CD4-positive, alpha-beta T cell (primary cell): ENCODE data around the gene SND1. TPM values are rescaled to one million over a fixed set of nuclear protein-coding genes. Genes with fewer than 3 reads are reported as not detected.

Source experiments
- ATAC-seq: fragments of 200-7000 bp; cut with Tn5 transposase; one replicate; pipeline ENCODE4 v1.10.0; 2022; ENCODE audit warnings: mild to moderate bottlenecking; ENCODE audit not compliant: poor library complexity
- CTCF ChIA-PET: fragments of 350-600 bp; sonication (Branson Sonifier 250); formaldehyde crosslinking; loops from one replicate; lab custom pipeline; 2021; ENCODE audit warnings: antibody characterized with exemption, inconsistent platforms; lab: Charles Lee
- POLR2A ChIA-PET: fragments of 350-600 bp; sonication (Branson Sonifier 250); formaldehyde crosslinking; loops from one replicate; lab custom pipeline; 2021; ENCODE audit warnings: antibody characterized with exemption, inconsistent platforms; lab: Charles Lee
- DNase-seq, 14 experiments: peaks; one replicate each; pipeline ENCODE4 v3.0.0-alpha.2; 2013 to 2020; ENCODE audit warnings: mixed read lengths in 2 of 14
- H3K27ac ChIP-seq, 2 donors: one replicate each; pipeline versions ENCODE4 v1.5.1 to v1.7.0; 2013; ENCODE audit warnings: low read length in 2 of 2, low read depth in 1 of 2, mild to moderate bottlenecking in 1 of 2
- H3K27me3 ChIP-seq, 2 experiments: 1 replicate in 1 of 2; 2 replicates in 1 of 2; pipeline versions ENCODE4 v1.6.1 to v1.7.0; 2013; ENCODE audit warnings: low read length in 2 of 2, control low read depth in 1 of 2, mild to moderate bottlenecking in 1 of 2, moderate library complexity in 1 of 2; ENCODE audit not compliant: insufficient read depth in 2 of 2, control insufficient read depth in 1 of 2
- H3K36me3 ChIP-seq: one replicate; pipeline ENCODE4 v1.6.1; 2013; ENCODE audit warnings: low read length, control low read depth; ENCODE audit not compliant: insufficient read depth
- H3K4me1 ChIP-seq: one replicate; pipeline ENCODE4 v1.6.1; 2013; ENCODE audit warnings: low read length, control low read depth; ENCODE audit not compliant: insufficient read depth
- H3K4me3 ChIP-seq: one replicate; pipeline ENCODE4 v1.5.1; 2013; ENCODE audit warnings: mild to moderate bottlenecking, low read length, moderate library complexity
- H3K9me3 ChIP-seq, 2 experiments: 1 replicate in 1 of 2; 2 replicates in 1 of 2; pipeline versions ENCODE4 v1.6.1 to v1.7.0; 2013; ENCODE audit warnings: low read length in 2 of 2, mild to moderate bottlenecking in 2 of 2, control low read depth in 1 of 2, moderate library complexity in 1 of 2; ENCODE audit not compliant: control insufficient read depth in 1 of 2, insufficient read depth in 1 of 2
- H3K27ac Mint-ChIP-seq: one replicate; pipeline ENCODE4 v1.8.0; 2020; ENCODE audit warnings: mixed read lengths
- H3K27me3 Mint-ChIP-seq: one replicate; pipeline ENCODE4 v1.8.0; 2021; ENCODE audit warnings: mixed read lengths
- H3K36me3 Mint-ChIP-seq: one replicate; pipeline ENCODE4 v1.8.0; 2021; ENCODE audit warnings: low read depth, mixed read lengths
- H3K4me1 Mint-ChIP-seq: one replicate; pipeline ENCODE4 v1.8.0; 2021; ENCODE audit warnings: low read depth, mixed read lengths
- H3K4me3 Mint-ChIP-seq: one replicate; pipeline ENCODE4 v1.8.0; 2020; ENCODE audit warnings: mild to moderate bottlenecking, mixed read lengths
- H3K9me3 Mint-ChIP-seq: one replicate; pipeline ENCODE4 v1.8.0; 2020; ENCODE audit warnings: mixed read lengths
- CTCF ChIP-seq: fragments of 200-600 bp; IDR thresholded peaks from one replicate; pipeline ENCODE4 v1.8.0; 2022; ENCODE audit warnings: antibody characterized with exemption, mild to moderate bottlenecking
- intact Hi-C, 2 experiments: fragments of 100-400 bp; cut with DNase I in 1 of 2; cut with micrococcal nuclease in 1 of 2; formaldehyde crosslinking; loops; one replicate each; pipeline versions ENCODE4 v1.15.1 to v1.9.0; 2023 to 2025; cut with DNase I, micrococcal nuclease
- total RNA-seq, 174 experiments: library from RNA in 2 of 174; stranded (reverse) in 2 of 174; gene quantifications; one replicate each; pipeline ENCODE4 v1.2.3 and lab custom pipeline; 2021 to 2026

SND1 gene
- total RNA-seq, 2 experiments from 2014 or later = 104 to 113 TPM

- H3K27ac ChIP-seq = no peak overlapping the region
- Mint-ChIP-seq H3K27ac (no peak overlapping the region), H3K36me3 (no peaks in the 10 kb centered on the region), H3K4me3 (no peak overlapping the region), H3K9me3 (no peaks in the 10 kb centered on the region), H3K27me3 (no peaks in the 10 kb centered on the region), H3K4me1 (peaks cover 79% of the 10 kb centered on the region)
- H3K4me1 ChIP-seq = peaks cover 46% of the 10 kb centered on the region
- no peak overlapping the region for H3K4me3 ChIP-seq
- intact Hi-C loops = loop anchor here (5.0 kb wide), 1 partner anchor 50 kb away; no protein-coding TSS in a partner anchor
- no peaks in the 10 kb centered on the region for H3K36me3 ChIP-seq
- H3K27me3 ChIP-seq = no peaks in the 10 kb centered on the region
- ATAC-seq (no peak), DNase-seq (no peak)
- POLR2A ChIA-PET = no interaction called here
- CTCF ChIA-PET = no interaction called here
- no peaks in the 10 kb centered on the region for H3K9me3 ChIP-seq
- no peak for TF ChIP-seq CTCF
These were observed 404.9 kb downstream of the SND1 start for GRCh38 chr7:128056901-128057300.

- intact Hi-C loops = loop anchor here (5.0 kb wide), 1 partner anchor 49 kb away; no protein-coding TSS in a partner anchor
- peak overlapping the region; percentile 50 for H3K27ac Mint-ChIP-seq
- no peaks in the 10 kb centered on the region for H3K36me3 Mint-ChIP-seq
- no peak for TF ChIP-seq CTCF
- no peaks in the 10 kb centered on the region for H3K9me3 ChIP-seq
- no peak for DNase-seq
- ChIA-PET CTCF (no interaction called here), POLR2A (interaction anchor here (0.8 to 2.8 kb wide), 4 partner anchors 11 to 78 kb away, joined by 3 to 14 read pairs (median 8); no protein-coding TSS in a partner anchor)
- H3K4me1 Mint-ChIP-seq = peaks cover 75% of the 10 kb centered on the region
- ATAC-seq = no peak
- H3K4me3 ChIP-seq = no peak overlapping the region
- no peaks in the 10 kb centered on the region for H3K27me3 Mint-ChIP-seq
- no peaks in the 10 kb centered on the region for H3K36me3 ChIP-seq
- no peak overlapping the region for H3K27ac ChIP-seq
- H3K27me3 ChIP-seq = no peaks in the 10 kb centered on the region
- no peaks in the 10 kb centered on the region for H3K9me3 Mint-ChIP-seq
- H3K4me1 ChIP-seq = peaks cover 37% of the 10 kb centered on the region
- H3K4me3 Mint-ChIP-seq = peak overlapping the region; percentile 4
These were observed 405.9 kb downstream of the SND1 start for GRCh38 chr7:128057909-128058308.

- no peaks in the 10 kb centered on the region for H3K27me3 ChIP-seq
- Mint-ChIP-seq H3K36me3 (no peaks in the 10 kb centered on the region), H3K27me3 (no peaks in the 10 kb centered on the region), H3K27ac (peak overlapping the region; percentile 50), H3K4me1 (peaks cover 73% of the 10 kb centered on the region), H3K9me3 (no peaks in the 10 kb centered on the region), H3K4me3 (peak overlapping the region; percentile 36)
- DNase-seq (peak in 6 of 14 experiments; percentile 3 to 72 (median 43)), ATAC-seq (peak; percentile 87)
- H3K27ac ChIP-seq = no peak overlapping the region
- POLR2A ChIA-PET = interaction anchor here (1.0 to 2.8 kb wide), 7 partner anchors 9 to 50 kb away, joined by 3 to 14 read pairs (median 4); no protein-coding TSS in a partner anchor
- no peak overlapping the region for H3K4me3 ChIP-seq
- H3K36me3 ChIP-seq = no peaks in the 10 kb centered on the region
- H3K9me3 ChIP-seq = no peaks in the 10 kb centered on the region
- TF ChIP-seq CTCF = no peak
- intact Hi-C loops = loop anchor here (5.0 kb wide), 1 partner anchor 48 kb away; no protein-coding TSS in a partner anchor
- peaks cover 34% of the 10 kb centered on the region for H3K4me1 ChIP-seq
- CTCF ChIA-PET = no interaction called here
These were observed 407.4 kb downstream of the SND1 start for GRCh38 chr7:128059143-128059988.
